ENCODE data around the gene CHAF1B.

DNA sequence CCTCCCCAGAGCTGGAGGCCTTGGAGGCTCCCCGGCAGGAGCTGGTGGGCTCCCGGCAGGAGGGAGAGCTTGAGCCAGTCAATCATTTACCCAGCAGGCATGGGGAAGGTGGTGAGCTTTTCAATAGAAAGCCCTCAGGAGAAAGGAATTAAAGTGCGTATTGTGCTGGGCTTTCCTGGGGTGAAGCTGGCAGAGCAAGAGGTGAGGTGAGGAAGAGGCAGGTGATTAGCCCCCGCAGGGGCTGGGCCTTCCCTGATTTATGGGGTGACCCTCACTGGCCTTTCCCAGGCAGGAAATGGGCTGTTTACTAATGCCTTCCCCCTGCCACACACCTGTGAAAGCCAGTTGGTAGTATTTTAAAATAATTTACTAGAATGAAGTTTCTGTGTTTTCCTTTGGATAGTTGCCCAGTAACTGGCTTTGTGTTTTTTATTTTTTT is 68.9 kb downstream of the CHAF1B start:
- TF ChIP-seq USF2 (CRISPR knock-in tag; IDR thresholded peaks at IDR 0.05) (no peak), ZSCAN18 (CRISPR knock-in tag; IDR thresholded peaks at IDR 0.05) (no peak), ATF6 (CRISPR knock-in tag; IDR thresholded peaks at IDR 0.05) (no peak), RELA (CRISPR knock-in tag; IDR thresholded peaks at IDR 0.05; ENCODE audit: borderline replicate concordance) (no peak), NFYB (CRISPR knock-in tag; conservative IDR thresholded peaks at IDR 0.05; ENCODE audit: low read depth) (no peak), IRF2 (CRISPR knock-in tag; IDR thresholded peaks at IDR 0.05; ENCODE audit: borderline replicate concordance, low read depth) (no peak), KAT7 (CRISPR knock-in tag; IDR thresholded peaks at IDR 0.05; ENCODE audit: borderline replicate concordance) (no peak), CREB1 (CRISPR knock-in tag; IDR thresholded peaks at IDR 0.05) (no peak), ETV6 (CRISPR knock-in tag; IDR thresholded peaks at IDR 0.05) (no peak)
- TF ChIP-seq, protein P1, sequence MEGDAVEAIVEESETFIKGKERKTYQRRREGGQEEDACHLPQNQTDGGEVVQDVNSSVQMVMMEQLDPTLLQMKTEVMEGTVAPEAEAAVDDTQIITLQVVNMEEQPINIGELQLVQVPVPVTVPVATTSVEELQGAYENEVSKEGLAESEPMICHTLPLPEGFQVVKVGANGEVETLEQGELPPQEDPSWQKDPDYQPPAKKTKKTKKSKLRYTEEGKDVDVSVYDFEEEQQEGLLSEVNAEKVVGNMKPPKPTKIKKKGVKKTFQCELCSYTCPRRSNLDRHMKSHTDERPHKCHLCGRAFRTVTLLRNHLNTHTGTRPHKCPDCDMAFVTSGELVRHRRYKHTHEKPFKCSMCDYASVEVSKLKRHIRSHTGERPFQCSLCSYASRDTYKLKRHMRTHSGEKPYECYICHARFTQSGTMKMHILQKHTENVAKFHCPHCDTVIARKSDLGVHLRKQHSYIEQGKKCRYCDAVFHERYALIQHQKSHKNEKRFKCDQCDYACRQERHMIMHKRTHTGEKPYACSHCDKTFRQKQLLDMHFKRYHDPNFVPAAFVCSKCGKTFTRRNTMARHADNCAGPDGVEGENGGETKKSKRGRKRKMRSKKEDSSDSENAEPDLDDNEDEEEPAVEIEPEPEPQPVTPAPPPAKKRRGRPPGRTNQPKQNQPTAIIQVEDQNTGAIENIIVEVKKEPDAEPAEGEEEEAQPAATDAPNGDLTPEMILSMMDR (IDR thresholded peaks at IDR 0.05): no peak

All from WTC11 (cell line).